Measurements from ENCODE around the gene REPIN1. TPM values are rescaled to one million over a fixed set of nuclear protein-coding genes. Genes with fewer than 3 reads are reported as not detected.
"Not testable (repeated sequence)": the region's sequence is repeated elsewhere in the genome, so short reads cannot be mapped to it uniquely, and the experiment has no call there.

The REPIN1 gene
- total RNA-seq, 1 experiment from 2014 or later, result 53.3 TPM

DNA sequence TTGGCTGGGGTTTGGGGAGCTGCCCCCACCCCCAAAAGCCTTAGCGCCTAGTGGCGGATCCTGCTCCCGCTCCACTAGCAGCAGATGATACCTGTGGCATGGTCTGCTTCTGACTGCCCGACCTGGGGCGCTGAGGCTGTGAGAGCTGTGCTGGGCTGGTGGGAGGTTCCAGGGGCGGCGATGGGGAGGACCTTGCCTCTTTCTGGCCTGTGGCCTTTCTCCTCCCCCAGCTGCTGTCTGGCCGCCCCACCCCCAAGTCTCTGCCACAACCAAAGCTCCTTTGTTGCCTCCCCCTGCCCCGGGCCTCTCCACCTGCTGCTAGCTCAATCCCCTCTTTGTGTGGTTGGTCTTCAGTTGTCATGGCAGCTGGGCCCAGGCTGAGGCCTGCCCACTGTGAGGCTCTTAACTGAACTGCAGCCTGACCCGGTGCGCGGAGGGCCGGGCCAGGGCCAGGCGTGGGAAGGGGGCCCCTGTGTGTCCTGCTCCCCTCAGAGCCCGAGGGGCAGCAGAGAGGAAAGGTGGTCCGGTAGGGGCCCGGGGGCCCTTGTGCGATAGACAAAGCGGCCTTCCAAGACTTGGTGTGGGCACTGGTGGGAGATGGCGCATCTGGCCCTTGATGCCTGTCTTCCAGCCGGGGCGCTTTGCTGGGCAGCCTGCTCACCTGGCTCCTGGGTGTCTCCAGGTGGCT is 15.2 kb downstream of the REPIN1 start:
- no peaks in the 10 kb centered on the region for H3K79me2 ChIP-seq (ENCODE audit: low read length)
- H4K20me1 ChIP-seq (ENCODE audit: insufficient read depth, low read depth, low read length), result 0 out of 2 replicates have a peak, but pooled peaks cover 6% of the 10 kb centered on the region
- no peaks in the 10 kb centered on the region for H3K36me3 ChIP-seq (ENCODE audit: insufficient read depth, low read length)
- no peak overlapping the region for H3K4me2 ChIP-seq (ENCODE audit: low read depth, low read length, poor library complexity, severe bottlenecking)
- no peak overlapping the region for H3K4me3 ChIP-seq (ENCODE audit: low read length)
- H3K9ac ChIP-seq (ENCODE audit: low read length), result no peak overlapping the region
- no peaks in the 10 kb centered on the region for H3K27me3 ChIP-seq (ENCODE audit: low read length)
- H3K4me1 ChIP-seq (ENCODE audit: low read length), result peaks cover 27% of the 10 kb centered on the region
- no peak overlapping the region for H2AFZ ChIP-seq (ENCODE audit: low read length)
- no peaks in the 10 kb centered on the region for H3K9me2 ChIP-seq (replicated peaks; ENCODE audit: insufficient read depth, low read length)
- no peaks in the 10 kb centered on the region for H3K9me3 ChIP-seq (ENCODE audit: low read length)
- no peak overlapping the region for H3K27ac ChIP-seq (ENCODE audit: low read length)
- no peak for DNase-seq

DNA sequence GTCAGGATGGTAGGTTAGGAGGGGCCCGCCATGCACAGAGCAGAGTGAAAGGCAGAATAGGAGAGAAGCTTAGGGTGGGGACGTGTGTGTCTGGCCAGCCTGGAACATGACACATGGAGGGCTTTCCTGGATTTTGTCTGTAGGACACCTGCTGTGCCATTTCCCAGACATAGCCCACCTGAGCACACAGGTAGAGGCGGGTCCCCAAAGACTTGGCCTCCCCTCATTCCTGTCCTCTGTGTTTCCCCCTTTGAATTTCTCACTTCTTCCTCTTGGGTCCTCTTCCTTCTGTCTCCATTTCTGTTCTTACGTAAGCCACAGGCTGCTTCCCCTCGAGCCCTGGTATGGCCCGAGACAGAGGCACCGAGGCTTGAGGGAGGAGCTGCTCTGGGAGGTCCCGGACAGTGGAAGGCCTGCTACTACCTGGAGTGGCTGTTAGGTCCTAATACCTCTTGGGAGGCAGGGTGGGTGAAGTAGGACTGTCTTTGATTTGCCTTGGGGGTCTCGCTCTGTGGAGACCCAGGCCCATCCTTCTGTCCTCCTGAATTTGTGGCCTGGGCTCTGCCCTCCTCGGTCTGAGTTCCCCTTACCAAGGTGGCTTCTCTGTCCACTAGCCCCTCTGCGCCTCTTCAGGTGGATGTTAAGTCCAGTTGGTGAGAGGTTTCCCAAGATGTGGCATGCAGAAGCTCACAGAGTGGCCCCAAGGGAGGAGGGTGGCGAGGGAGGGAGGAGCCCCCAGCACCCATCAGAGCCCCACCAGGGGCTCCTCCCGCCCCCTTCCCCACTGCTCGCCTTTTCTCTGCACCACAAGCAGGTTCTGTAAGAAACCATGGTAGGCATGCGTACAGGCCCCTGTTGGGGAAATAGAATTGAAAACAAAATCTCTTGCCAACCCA is 16.0 kb downstream of the REPIN1 start:
- no peaks in the 10 kb centered on the region for H3K9me2 ChIP-seq (replicated peaks; ENCODE audit: insufficient read depth, low read length)
- 0 out of 2 replicates have a peak, but pooled peaks cover 6% of the 10 kb centered on the region for H4K20me1 ChIP-seq (ENCODE audit: insufficient read depth, low read depth, low read length)
- H3K4me1 ChIP-seq (ENCODE audit: low read length), result peaks cover 27% of the 10 kb centered on the region
- no peak overlapping the region for H3K9ac ChIP-seq (ENCODE audit: low read length)
- no peak overlapping the region for H3K4me2 ChIP-seq (ENCODE audit: low read depth, low read length, poor library complexity, severe bottlenecking)
- H2AFZ ChIP-seq (ENCODE audit: low read length), result no peak overlapping the region
- no peaks in the 10 kb centered on the region for H3K36me3 ChIP-seq (ENCODE audit: insufficient read depth, low read length)
- DNase-seq, result no peak
- H3K4me3 ChIP-seq (ENCODE audit: low read length), result no peak overlapping the region
- no peaks in the 10 kb centered on the region for H3K9me3 ChIP-seq (ENCODE audit: low read length)
- H3K27ac ChIP-seq (ENCODE audit: low read length), result no peak overlapping the region
- no peaks in the 10 kb centered on the region for H3K27me3 ChIP-seq (ENCODE audit: low read length)
- no peaks in the 10 kb centered on the region for H3K79me2 ChIP-seq (ENCODE audit: low read length)

DNA sequence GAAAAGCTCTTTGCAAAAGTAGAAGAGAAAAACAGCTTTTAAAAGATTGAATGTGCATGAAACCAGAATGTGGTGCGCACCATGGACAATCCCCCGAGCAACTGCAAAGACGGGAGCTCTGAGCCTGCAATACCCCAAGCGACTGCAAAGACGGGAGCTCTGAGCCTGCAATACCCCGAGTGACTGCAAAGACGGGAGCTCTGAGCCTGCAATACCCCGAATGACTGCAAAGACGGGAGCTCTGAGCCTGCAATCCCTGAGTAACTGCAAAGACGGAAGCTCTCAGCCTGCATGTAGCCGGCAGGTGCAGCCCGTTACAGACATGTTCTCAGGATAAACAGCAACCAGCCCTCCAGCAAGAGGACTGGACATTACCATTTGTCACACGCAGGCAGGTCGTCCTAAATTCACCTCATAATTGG is 16.7 kb downstream of the REPIN1 start:
- Histone ChIP-seq H3K27ac (ENCODE audit: low read length) (no peak overlapping the region), H3K4me2 (ENCODE audit: low read depth, low read length, poor library complexity, severe bottlenecking) (no peak overlapping the region), H3K4me3 (ENCODE audit: low read length) (no peak overlapping the region), H3K79me2 (ENCODE audit: low read length) (no peaks in the 10 kb centered on the region), H3K36me3 (ENCODE audit: insufficient read depth, low read length) (no peaks in the 10 kb centered on the region), H4K20me1 (ENCODE audit: insufficient read depth, low read depth, low read length) (0 out of 2 replicates have a peak, but pooled peaks cover 4% of the 10 kb centered on the region), H3K9ac (ENCODE audit: low read length) (no peak overlapping the region), H3K9me3 (ENCODE audit: low read length) (no peaks in the 10 kb centered on the region), H3K27me3 (ENCODE audit: low read length) (no peaks in the 10 kb centered on the region), H2AFZ (ENCODE audit: low read length) (no peak overlapping the region), H3K4me1 (ENCODE audit: low read length) (peaks cover 20% of the 10 kb centered on the region), H3K9me2 (replicated peaks; ENCODE audit: insufficient read depth, low read length) (no peaks in the 10 kb centered on the region)
- no peak for DNase-seq

DNA sequence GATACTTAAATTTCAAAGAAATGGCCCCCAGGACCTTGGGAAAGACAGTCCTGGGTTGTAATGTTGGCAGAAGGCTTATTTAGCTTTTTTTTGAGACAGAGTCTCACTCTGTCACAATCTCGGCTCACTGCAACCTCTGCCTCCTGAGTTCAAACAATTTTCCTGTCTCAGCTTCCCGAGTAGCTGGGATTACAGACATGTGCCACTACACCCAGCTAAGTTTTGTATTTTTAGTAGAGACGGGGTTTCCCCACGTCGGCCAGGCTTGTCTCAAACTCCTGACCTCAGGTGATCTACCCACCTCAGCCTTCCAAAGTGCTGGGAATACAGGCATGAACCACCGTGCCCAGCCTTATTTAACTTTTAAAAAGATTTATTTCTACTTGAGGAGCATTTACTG is 17.3 kb downstream of the REPIN1 start:
- H3K4me1 ChIP-seq (ENCODE audit: low read length), result peaks cover 15% of the 10 kb centered on the region
- H4K20me1 ChIP-seq (ENCODE audit: insufficient read depth, low read depth, low read length); H3K4me3 ChIP-seq (ENCODE audit: low read length); H3K9ac ChIP-seq (ENCODE audit: low read length); DNase-seq; H3K27ac ChIP-seq (ENCODE audit: low read length); H3K27me3 ChIP-seq (ENCODE audit: low read length); H3K4me2 ChIP-seq (ENCODE audit: low read depth, low read length, poor library complexity, severe bottlenecking); H3K9me3 ChIP-seq (ENCODE audit: low read length); H3K9me2 ChIP-seq (replicated peaks; ENCODE audit: insufficient read depth, low read length); H3K36me3 ChIP-seq (ENCODE audit: insufficient read depth, low read length); H2AFZ ChIP-seq (ENCODE audit: low read length); H3K79me2 ChIP-seq (ENCODE audit: low read length): not testable (repeated sequence)

DNA sequence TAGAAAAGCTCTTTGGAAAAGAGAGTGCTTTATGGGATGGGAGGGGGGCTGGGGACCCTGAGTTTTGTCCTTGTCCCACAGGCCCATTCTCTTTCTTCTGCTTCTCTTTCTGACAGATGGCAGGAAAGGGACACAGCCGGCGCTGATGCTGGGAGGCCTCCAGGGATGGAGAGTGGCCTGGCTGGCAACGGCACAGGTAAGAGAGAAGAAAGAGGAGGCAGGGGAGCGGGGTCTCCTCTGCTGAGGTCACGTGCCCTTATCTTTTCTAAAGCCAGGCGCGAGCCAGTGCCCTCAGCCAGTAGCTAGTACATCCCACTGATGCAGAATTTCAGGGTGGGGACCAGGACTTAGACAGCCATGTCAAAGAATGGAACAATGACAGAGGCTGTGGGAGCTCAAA is 19.7 kb downstream of the REPIN1 start:
- Histone ChIP-seq H3K4me3 (ENCODE audit: low read length) (no peak overlapping the region), H4K20me1 (ENCODE audit: insufficient read depth, low read depth, low read length) (no peaks in the 10 kb centered on the region), H3K9ac (ENCODE audit: low read length) (no peak overlapping the region), H3K4me1 (ENCODE audit: low read length) (no peaks in the 10 kb centered on the region), H2AFZ (ENCODE audit: low read length) (no peak overlapping the region), H3K79me2 (ENCODE audit: low read length) (no peaks in the 10 kb centered on the region), H3K4me2 (ENCODE audit: low read depth, low read length, poor library complexity, severe bottlenecking) (no peak overlapping the region), H3K27me3 (ENCODE audit: low read length) (no peaks in the 10 kb centered on the region), H3K36me3 (ENCODE audit: insufficient read depth, low read length) (no peaks in the 10 kb centered on the region), H3K9me2 (replicated peaks; ENCODE audit: insufficient read depth, low read length) (no peaks in the 10 kb centered on the region), H3K9me3 (ENCODE audit: low read length) (no peaks in the 10 kb centered on the region), H3K27ac (ENCODE audit: low read length) (no peak overlapping the region)
- no peak for DNase-seq

DNA sequence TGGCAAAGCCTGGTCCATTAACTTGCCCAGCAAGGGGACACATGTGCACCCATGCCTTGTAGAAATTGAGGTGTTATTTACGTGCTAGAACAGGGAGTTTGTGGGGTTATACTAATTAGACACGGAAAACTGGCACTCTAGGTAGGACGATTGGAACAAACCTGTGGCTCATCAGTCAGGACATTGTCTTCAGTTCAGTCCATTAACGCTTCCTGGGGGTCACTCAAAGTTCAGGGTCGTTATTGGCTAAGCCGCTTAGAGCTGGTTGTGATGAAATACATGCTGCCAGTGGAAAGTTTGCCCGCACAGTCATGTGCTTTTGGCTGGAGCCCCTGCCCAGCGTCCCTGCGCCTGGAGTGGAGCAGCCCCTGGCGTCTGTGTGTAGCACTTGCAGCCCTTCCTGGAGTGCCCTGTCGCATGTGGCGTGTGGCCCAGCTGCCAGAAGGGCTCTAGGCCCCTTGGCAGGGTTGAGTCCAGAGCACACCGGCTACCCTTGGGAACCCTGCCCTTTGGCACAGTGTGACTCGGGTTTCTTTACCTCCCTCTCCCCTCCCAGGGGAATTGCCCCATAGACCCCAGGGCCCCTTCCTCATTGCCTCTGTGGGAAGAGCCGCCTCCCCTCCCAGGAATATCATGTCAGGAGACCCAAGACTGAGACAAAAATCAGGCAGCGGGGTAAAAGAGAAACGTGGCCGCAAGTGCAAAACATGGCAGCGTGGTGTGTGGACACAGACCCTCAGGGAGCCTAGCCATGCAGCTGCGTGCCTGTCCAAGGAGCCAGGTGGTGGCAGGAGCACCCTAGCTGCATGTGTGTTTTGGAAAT is 20.3 kb downstream of the REPIN1 start:
- no peaks in the 10 kb centered on the region for H3K9me3 ChIP-seq (ENCODE audit: low read length)
- no peak for DNase-seq
- no peaks in the 10 kb centered on the region for H4K20me1 ChIP-seq (ENCODE audit: insufficient read depth, low read depth, low read length)
- H3K79me2 ChIP-seq (ENCODE audit: low read length), result no peaks in the 10 kb centered on the region
- no peak overlapping the region for H2AFZ ChIP-seq (ENCODE audit: low read length)
- H3K27ac ChIP-seq (ENCODE audit: low read length), result no peak overlapping the region
- H3K36me3 ChIP-seq (ENCODE audit: insufficient read depth, low read length), result no peaks in the 10 kb centered on the region
- no peaks in the 10 kb centered on the region for H3K4me1 ChIP-seq (ENCODE audit: low read length)
- no peaks in the 10 kb centered on the region for H3K9me2 ChIP-seq (replicated peaks; ENCODE audit: insufficient read depth, low read length)
- H3K27me3 ChIP-seq (ENCODE audit: low read length), result no peaks in the 10 kb centered on the region
- H3K9ac ChIP-seq (ENCODE audit: low read length), result no peak overlapping the region
- H3K4me3 ChIP-seq (ENCODE audit: low read length), result no peak overlapping the region
- H3K4me2 ChIP-seq (ENCODE audit: low read depth, low read length, poor library complexity, severe bottlenecking), result no peak overlapping the region

DNA sequence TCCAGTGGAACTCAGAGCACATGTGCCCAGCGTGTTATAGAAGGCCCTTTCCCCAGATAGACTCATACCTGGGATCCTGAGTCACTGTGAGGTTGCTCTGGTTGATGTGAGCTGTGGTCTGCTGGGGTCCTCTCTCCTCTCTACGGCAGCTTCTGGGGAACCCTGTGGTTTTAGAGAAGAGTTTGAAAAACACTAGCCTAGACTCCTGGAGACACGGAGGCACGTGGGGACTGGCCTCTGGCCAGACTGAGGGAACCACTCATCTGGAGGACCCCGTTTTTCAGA is 20.9 kb downstream of the REPIN1 start:
- no peak overlapping the region for H3K4me3 ChIP-seq (ENCODE audit: low read length)
- no peaks in the 10 kb centered on the region for H3K9me2 ChIP-seq (replicated peaks; ENCODE audit: insufficient read depth, low read length)
- no peak overlapping the region for H3K9ac ChIP-seq (ENCODE audit: low read length)
- no peaks in the 10 kb centered on the region for H3K27me3 ChIP-seq (ENCODE audit: low read length)
- H3K4me1 ChIP-seq (ENCODE audit: low read length), result no peaks in the 10 kb centered on the region
- H3K27ac ChIP-seq (ENCODE audit: low read length), result no peak overlapping the region
- H3K9me3 ChIP-seq (ENCODE audit: low read length), result no peaks in the 10 kb centered on the region
- no peaks in the 10 kb centered on the region for H3K36me3 ChIP-seq (ENCODE audit: insufficient read depth, low read length)
- no peak for DNase-seq
- no peaks in the 10 kb centered on the region for H4K20me1 ChIP-seq (ENCODE audit: insufficient read depth, low read depth, low read length)
- H2AFZ ChIP-seq (ENCODE audit: low read length), result no peak overlapping the region
- H3K79me2 ChIP-seq (ENCODE audit: low read length), result no peaks in the 10 kb centered on the region
- H3K4me2 ChIP-seq (ENCODE audit: low read depth, low read length, poor library complexity, severe bottlenecking), result no peak overlapping the region

DNA sequence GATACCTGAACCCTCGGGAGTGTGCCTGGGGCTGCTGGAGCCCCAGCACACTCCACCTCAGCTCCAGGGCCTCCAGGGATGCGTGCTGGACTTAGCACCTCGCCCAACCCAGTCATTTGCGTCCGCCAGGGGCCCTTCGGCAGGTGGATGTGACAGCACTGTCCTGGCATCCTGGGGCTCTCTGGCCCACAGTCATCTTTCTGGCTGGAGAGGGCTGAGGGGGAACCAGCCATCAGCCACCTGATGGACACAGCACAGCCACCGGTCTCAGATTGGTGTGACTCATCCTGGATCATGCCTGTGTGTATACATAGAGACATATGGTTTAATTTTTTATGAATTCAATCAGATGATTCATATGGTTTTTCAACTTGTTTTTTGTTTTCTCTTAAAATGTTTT is 21.6 kb downstream of the REPIN1 start:
- no peak overlapping the region for H3K27ac ChIP-seq (ENCODE audit: low read length)
- H4K20me1 ChIP-seq (ENCODE audit: insufficient read depth, low read depth, low read length), result peaks cover under 1% of the 10 kb centered on the region; the same call in 1 of the 2 replicates
- no peak for DNase-seq
- no peak overlapping the region for H3K4me3 ChIP-seq (ENCODE audit: low read length)
- no peaks in the 10 kb centered on the region for H3K36me3 ChIP-seq (ENCODE audit: insufficient read depth, low read length)
- no peak overlapping the region for H3K4me2 ChIP-seq (ENCODE audit: low read depth, low read length, poor library complexity, severe bottlenecking)
- H3K4me1 ChIP-seq (ENCODE audit: low read length), result no peaks in the 10 kb centered on the region
- no peaks in the 10 kb centered on the region for H3K27me3 ChIP-seq (ENCODE audit: low read length)
- no peak overlapping the region for H2AFZ ChIP-seq (ENCODE audit: low read length)
- H3K9me2 ChIP-seq (replicated peaks; ENCODE audit: insufficient read depth, low read length), result no peaks in the 10 kb centered on the region
- no peaks in the 10 kb centered on the region for H3K9me3 ChIP-seq (ENCODE audit: low read length)
- no peak overlapping the region for H3K9ac ChIP-seq (ENCODE audit: low read length)
- no peaks in the 10 kb centered on the region for H3K79me2 ChIP-seq (ENCODE audit: low read length)

All from Karpas-422 (cell line).